HG03064 (cell line): ENCODE measurements around the gene ACSS1.

Experiments
- ATAC-seq: cut with Tn5 transposase; IDR thresholded peaks from one replicate; pipeline ENCODE4 v1.9.1; 2021; ENCODE audit warnings: low read depth; ENCODE audit not compliant: unreplicated experiment

The ACSS1 gene

DNA sequence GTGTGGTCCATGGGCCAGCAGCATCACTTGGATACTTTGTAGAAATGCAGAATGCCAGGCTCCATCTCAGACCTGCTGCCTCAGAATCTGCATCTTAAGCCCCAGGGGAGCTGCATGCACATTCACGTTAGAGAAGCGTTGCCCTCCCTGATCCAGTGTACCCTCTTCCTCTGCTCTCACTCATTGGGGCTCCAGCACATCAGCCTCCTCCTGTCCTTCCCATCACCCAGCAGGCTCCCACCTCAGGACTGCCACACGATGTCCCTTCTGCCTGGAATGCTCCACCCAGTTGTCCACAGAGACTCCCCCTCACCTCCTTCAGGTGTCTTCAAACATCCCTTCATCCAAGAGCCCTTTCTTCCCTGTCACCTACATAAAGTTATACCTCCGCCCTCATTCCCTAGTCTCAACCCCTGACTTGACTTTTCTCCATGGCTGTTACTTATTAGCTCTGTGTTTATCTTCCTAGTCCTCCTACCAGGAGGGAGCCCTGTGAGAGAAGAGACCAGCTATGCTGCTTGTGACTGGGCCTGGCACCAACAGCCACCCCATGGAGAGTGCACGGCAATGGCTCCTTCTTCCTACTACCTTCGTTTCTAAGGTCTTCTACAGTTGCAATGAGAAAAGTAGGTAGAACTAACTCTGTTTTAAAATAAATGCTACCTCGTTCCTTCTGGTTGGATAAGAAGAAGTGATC lies 3.3 kb upstream of the ACSS1 start:
- no peak for ATAC-seq

DNA sequence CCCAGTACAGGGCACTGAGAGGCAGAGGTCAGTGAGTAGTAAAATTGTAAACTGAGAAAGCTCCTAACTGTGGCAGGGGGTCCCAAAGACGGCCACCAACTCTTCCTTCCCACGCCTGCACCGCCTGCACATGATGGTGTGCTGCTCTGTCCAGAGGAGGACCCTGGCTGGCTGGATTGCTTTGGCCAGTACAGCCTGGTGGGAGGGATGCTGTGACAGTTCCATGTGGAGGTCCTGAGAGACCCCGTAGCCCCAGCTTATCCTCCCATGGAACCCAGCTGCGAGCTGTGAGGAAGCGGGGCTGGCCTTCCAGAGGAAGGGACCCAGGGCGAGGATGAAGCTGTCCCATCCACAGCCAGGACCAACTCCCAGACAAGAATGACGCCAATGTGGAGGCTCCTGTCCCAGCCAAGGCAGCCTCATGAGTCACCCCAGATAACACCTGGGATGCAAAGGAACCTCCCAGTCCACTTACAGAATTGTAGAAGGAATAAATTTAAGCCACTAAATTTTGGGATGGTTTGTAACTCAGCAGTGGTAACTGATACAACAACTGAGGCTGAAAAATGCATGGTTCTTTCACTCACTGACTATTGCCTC lies 2.0 kb upstream of the ACSS1 start:
- ATAC-seq: no peak

DNA sequence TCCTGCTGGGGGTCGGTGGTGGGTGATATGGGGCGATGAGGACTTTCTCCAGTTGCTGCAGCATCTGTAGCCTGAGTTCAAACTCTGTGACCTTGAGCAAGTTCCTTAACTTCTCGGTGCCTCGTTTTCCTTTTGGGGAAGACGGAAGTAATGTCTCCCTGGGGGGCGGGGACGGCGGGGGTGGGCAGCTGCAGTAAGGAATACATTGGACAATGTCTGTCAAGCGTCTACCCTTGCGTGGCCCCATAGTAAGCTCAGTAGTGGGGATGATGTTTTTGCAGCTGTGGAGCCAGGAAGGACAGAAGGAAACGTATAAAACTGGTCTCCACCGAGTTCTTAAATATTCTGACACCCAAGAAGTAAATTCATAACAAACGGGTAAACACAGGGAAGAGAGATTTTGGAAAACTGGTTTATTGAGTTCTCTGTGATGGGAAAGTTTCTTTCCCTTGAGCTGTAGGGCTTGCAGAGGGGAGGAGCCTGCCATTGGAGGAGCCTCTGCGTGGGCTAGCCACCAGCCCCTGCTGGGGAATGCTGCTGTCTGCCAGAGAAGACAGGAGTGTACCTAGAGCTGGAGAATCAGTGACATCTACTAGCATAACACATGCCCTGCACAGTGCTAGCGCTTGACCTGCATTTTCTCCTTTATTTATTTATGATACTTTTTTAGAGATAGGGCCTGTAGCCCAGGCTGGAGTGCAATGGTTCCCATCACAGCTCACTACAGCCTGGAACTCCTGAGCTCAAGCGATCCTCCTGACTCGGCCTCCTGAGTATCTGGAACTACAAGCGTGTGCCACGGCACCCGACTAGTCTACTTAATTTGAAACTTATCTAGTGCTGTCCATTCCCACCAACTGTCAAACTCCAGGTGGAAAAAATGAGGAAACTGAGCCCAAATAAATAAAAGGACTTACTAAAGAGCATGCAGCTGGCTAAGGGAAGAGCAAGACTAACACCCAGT lies 1.2 kb upstream of the ACSS1 start:
- no peak for ATAC-seq

DNA sequence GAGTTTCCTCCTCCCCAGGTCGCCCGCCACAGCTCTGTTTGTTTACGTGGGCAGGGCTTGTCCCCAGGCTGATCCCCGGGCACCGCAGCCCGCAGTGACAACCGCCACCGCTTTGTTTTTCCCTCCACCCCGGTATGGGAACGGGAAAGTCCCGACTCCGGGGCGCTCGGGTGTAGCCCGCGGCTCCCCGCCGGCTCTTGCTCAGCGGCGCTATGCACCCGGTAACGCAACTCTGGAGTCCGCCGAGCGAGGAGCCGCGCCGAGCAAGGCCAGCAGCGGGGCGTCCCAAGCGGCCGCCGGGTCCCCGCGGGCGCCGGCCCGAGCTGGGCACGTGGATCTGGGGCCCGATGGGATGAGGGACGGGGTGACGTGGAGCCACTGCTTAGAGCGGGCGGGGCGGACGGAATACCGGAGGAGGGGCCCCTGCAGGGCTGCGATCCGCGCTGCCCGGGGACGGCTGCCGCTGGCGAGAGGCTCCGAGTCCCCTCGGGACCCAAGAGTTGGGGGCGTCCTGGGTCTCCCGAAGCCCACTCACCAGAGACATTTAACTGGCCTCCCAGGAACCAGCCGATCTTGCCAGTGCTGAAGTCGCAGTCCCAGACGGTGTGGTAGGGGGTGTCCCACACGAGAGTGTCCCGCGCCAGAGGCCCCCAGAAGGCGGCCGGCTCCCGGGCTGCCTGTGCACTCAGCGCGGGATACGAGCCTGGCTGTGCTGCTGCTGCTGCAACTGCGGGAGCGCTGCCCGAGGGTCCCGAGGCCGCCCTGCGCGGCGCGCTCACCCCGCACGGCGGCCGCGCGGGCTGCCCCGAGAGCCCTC lies 497 bp downstream of the ACSS1 start:
- peak; percentile 32 for ATAC-seq

DNA sequence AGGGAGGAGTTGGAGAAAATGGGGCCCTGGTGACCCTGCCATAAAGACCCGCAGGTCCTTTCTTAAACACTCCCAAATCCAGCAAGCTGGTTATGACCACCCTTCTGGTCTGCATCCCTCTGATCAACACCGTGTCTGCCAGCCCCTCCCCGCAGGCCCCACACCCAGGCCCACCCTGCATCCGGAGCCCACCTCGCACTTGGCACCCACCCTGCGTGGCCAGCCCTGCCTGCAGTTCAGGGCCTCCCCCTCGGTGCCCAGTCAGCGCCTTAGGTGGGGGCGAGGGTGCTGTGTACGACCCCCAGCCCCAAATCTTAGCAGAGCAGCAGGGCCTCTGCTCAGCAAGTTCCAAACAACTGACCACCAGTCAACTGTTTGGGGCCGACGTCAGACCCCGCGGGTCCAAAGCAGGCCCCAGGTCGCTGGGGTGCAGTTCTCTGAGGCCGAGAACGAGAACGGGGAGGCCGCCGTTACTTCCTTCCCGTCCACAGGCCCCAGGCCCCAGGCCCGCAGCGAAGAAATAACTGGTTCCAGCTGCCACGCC lies 1.2 kb downstream of the ACSS1 start:
- ATAC-seq: peak; percentile 15

DNA sequence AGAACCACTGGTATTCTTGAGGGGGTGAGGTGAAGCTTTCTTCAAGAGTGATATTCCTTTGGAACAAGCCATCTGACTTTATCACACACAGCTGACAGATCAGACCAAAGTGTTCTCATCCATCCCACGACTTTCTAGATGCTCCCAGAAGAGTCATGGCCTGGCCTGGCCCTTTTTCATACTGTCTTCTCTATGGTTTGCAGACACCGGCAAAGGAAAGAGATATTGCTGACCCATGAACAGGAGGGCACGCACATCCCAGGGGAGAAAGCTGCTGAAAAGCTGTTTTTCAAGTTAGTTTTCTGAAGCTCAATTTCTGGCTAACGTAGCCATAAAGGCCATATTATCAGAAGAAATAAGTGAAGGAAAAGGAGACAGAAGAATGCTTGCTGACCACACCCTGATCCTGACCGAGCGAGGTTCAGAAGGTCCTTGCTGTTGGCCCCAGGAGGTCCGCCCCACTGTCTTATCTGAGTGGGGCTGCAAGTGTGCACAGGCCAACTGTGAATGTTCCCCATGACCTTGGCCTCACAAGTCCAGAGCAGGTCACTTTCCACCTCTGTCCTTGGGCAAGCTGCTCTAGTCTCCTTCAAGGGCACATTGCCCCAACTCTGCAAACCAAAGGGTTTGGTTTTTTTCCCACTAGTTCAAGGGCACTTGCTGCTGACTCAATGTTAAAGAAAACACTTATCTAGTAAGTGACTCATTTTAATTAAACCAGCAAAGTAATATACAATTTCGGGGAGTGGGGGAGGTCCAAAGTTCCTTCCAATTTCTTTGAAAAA lies 2.0 kb downstream of the ACSS1 start:
- no peak for ATAC-seq

DNA sequence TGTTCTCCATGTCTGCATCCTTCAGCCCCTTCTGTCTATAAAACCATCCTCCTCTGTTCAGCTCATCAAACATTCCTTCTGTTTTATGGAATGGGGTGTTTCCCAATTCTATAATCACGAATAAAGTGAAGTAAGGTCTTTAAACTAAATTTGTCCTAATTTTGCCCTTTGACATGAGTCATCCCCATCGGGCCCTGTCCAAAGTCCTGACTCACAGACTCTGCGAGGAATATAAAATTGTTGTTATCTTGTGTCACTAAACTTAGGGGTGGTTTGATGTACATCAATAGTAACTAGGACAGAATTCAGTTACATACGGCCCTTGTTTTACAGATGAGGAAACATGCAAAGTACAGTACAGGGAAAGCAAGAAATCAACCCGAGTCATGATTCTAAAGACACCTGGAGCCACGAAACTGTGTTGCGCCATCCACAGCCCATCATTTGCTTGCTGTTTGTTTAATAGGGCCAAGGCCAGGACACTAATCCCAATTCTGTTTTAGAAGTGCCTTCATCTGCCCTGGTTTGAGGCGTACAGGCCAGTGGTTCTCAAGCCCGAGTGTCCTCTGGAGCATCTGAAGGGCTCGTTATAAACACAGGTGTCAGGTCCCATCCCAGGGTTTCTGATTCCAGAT lies 2.8 kb downstream of the ACSS1 start:
- ATAC-seq: no peak

DNA sequence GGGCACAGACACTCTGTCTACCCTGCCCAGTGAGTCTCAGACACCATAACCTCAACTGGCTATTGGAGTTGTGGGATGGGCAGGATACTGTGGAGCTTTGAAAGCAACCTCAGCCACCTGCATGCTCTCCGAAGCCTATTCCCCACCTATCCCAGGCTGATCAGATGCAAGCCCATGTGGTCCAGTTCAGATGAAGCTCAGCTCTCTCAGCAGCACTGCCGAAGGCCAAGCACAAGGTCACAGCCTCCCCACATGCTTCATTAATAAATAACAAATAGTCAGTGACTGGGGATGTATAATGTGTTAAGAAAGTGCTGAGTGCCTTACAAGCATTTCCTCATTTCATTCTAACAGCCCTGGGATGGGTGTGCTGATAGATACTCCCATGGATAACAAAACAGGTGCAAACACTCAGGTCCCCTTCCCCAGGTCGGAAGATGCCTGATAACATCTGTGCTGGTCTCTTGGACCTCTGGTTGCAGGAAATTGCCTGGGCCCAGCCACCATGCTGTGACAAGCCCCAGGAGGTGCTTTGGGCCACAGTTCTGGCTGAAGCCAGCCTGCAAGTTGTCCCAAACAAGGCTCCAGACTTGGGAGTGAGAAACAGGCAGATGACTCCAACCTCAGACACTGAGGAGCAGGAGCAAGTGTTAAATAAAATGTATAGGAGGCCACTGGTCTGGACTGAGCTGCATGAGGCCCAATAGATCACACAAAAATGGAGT lies 3.7 kb downstream of the ACSS1 start:
- ATAC-seq: no peak

DNA sequence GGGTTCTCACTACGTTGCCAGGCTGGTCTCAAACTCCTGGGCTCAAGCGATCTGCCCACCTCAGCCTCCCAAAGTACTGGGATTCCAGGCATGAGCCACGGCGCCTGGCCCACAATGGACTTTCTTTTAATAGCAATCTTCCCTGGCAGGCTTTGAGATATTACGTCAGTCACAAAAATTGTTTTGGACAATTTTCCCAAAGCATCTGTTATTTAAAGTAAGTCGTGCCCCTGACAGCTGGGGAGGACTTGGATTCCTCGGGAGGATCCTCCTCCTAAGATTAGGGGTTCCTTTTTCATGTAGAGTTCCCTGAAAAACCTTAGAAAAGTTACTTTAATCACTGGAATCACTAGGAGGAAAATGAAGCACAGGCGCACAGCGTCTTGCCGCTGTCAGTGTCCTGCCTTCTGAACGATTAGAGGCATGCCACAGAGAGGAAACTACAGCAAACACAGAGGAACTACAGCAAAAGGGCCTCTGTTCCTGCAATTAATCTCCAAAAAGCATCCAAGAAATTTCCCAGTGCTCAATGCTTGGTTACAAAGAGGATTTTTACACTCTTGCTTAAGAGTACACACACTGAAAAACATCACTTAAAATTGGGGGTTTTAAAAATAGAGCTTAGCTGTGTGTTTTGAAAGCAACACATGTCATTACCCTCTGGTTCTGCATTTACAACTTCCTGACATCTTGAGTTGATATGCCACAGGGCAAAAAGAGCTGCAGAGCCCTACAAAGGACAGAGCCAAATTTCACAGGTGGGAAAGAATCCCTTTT lies 4.5 kb downstream of the ACSS1 start:
- ATAC-seq: no peak

DNA sequence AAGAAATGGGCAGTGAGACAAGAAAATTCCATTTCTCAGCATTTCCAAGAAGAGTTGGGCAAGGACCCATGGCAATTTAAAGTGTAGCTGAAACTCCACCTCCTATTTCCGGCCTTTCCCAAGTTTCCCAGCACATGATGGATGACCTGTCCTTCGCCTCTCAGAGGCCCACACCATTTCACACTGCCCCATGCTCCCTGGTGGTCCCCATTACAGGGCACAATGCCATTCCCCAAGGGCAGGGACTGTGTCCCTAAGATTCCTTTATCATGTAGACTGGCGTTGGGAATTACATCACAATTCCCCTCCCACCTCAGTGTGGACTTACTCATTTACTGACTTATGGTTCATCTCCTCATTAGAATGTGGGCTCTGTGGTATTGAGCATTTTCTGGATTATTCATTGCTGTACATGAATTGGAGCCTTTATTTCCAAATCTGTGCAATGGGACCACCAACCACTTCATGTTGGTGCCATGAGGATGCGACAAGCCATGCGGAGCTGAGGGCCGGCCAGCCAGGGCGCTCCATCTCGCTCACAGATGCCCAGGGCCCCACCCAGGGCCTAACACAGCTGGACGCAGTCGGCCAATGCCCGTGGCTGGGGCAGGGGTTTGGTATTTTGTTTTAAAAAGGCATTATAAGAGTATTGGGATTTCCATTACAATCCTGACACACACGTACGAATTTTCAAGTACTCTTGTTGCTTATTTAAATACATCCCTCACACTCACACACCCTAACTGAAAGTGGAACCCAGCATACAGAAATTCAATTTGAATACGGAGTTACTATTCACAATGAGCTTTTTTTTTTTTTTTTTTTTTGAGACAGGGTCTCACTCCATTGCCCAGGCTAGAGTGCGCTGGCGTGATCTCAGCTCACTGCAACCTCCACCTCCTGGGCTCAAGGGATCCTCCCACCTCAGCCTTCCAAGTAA lies 5.4 kb downstream of the ACSS1 start:
- ATAC-seq: no peak

DNA sequence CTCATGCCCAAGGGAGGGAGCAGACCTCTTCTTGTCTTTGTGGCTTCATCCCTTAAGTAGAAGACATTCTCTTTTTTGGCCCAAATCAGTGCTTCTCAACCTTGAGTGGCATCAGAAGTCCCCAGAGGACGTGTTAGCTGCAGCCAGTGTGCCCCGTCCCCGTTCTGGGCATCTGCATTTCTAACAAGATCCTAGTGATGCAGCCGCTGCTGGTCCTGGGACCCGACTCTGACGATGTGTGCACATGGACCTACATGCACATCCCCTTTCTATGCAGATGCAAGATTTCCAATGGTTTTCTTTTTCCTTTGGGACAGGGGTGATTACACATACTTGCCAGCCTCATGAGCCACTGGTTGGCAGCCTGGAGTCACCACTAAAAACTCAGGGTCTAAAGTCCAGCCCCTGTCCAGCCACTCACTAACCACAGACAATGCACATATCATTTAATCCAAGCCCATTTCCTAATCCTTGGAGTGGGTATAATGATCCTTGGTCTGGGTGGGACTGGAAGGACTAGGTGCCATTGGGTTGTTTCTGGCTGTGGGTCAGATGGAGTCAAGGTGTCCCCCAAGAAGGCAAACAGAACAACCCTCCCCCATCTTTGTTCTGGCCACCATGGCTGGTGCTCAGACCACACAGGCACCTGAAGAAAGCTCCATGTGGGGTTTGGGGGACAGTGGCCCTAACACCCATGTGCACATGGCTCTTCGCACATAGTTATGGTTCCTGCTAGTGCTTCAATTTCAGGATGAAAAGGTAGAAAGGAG lies 6.4 kb downstream of the ACSS1 start:
- no peak for ATAC-seq

DNA sequence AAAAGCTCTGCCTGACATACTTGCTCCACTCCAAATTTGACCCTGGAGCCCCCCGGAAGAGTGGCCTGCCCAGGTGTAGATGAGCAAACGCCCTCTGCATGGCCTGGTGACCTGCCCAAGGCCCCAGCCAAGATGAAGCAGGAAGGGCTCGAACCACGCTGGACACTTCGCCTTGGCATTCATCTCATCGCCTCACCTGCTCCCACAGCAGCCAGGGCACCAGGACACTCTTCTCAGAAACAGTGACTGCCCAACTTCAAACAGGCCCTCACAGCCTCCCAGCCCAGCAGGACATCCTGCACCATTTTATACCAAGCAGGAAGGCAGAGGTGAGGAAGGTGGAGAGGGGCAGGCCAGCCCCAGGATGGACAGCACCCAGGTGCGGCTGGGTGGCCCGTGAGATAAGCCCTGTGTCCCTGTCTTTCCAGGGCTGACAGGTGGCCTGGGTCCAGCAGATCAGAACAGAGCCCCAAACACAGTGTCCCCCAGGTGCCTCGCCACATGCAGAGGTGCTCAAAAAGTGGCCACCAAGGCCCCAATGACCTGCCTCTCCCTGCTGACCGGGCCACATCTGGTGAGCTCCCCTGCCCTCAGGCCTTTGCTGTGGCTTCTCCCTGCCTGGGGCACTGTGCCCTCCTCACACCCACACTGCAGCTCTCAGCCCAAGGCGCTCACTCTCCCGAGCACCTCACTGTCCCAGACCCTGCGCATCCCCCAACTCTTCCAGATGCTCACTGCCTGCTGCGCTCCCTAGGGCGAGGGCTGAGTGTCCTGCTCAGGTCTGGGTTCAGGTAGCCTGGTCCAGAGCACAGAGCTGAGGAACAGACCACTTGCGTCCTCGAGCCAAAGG lies 7.2 kb downstream of the ACSS1 start:
- no peak for ATAC-seq

DNA sequence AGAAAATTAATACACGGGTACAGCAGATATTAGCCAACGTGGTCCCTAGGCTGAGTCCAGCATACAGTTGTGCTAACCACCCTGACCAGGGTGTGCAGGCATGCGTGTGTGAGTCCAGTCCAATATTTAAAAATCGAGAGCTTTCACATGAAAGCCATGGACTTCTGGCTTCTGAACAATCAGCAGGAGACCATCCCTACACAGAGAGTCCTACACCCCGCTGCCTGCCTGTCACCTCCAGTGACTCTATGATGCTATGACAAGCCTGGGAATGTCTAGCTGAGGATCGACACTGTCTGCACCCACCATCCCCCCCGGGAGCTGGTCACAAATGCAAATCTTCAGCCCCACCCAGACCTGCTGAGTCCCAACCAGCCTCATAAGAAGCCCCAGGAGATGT lies 7.9 kb downstream of the ACSS1 start:
- ATAC-seq: no peak

DNA sequence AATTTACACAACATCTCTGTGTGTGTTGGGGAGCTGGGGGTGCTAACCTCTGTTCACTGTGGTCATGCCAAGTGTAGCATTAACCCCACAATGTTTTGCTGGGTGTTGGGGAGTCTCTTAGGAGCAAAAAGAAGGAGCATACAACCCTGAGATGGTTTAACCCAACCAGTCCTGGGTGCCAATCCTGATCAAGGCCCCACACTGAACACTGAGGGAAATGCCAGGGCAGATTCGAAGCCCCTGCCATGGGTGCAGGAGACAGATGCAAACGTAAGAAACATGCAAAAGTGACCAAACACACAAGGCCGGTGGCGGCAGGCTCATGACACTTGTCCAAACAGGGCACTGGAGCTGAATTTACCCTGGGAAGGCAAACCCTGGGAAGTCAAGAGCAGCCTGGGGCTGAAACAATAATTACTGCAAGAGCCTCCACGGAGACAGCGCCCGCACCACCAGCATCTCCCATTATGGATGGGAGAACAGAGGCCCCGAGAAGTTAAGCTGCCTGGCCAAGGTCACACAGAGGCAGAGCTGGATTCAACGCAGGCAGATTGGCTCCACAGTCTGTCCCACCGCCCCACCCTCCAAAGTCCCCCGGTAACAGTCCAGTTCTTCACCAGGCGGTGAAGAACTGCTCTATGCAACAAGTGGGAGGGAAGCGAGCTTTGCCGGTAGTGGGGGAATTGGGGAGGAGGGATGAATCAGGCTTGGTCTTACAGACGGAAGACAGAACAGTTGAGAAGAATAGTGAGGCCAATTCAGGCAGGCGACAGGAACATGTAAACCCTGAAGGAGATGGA lies 8.5 kb downstream of the ACSS1 start:
- no peak for ATAC-seq
